Central memory CD8-positive, alpha-beta T cell (primary cell): ENCODE results near the gene DSCAML1.

Experiments
- ATAC-seq: fragments of 150-1000 bp; cut with Tn5 transposase; replicated peaks from 2 replicates; pipeline ENCODE4 v1.10.0; 2022; ENCODE audit warnings: mild to moderate bottlenecking, moderate FRiP score, moderate number of reproducible peaks; ENCODE audit not compliant: poor library complexity, severe bottlenecking; ENCODE audit errors: extremely low read depth
- DNase-seq, 2 donors: peaks; one replicate each; pipeline ENCODE4 v3.0.0; 2021; ENCODE audit warnings: low spot score in 2 of 2
- H3K27ac Mint-ChIP-seq: one replicate; pipeline ENCODE4 v1.8.0; 2022; ENCODE audit warnings: low read depth, mild to moderate bottlenecking, moderate library complexity, mixed read lengths
- H3K27me3 Mint-ChIP-seq: one replicate; pipeline ENCODE4 v1.8.0; 2022; ENCODE audit warnings: mixed read lengths
- H3K36me3 Mint-ChIP-seq: one replicate; pipeline ENCODE4 v1.8.0; 2022; ENCODE audit warnings: mild to moderate bottlenecking, moderate library complexity, mixed read lengths; ENCODE audit not compliant: insufficient read depth
- H3K4me1 Mint-ChIP-seq: one replicate; pipeline ENCODE4 v1.8.0; 2022; ENCODE audit warnings: mixed read lengths
- H3K4me3 Mint-ChIP-seq: one replicate; pipeline ENCODE4 v1.8.0; 2022; ENCODE audit warnings: mild to moderate bottlenecking, moderate library complexity, mixed read lengths
- H3K9me3 Mint-ChIP-seq: one replicate; pipeline ENCODE4 v1.8.0; 2022; ENCODE audit warnings: mixed read lengths

Gene DSCAML1

GRCh38 chr11:117394221-117394925, 402.6 kb downstream of the DSCAML1 start:
- H3K9me3 Mint-ChIP-seq = no peaks in the 10 kb centered on the region
- peaks cover 17% of the 10 kb centered on the region for H3K36me3 Mint-ChIP-seq
- ATAC-seq = no peak
- H3K27me3 Mint-ChIP-seq = no peaks in the 10 kb centered on the region
- H3K27ac Mint-ChIP-seq = no peak overlapping the region
- no peak overlapping the region for H3K4me3 Mint-ChIP-seq
- no peak for DNase-seq
- H3K4me1 Mint-ChIP-seq = no peaks in the 10 kb centered on the region

GRCh38 chr11:117392979-117393378, 404.0 kb downstream of the DSCAML1 start:
- no peaks in the 10 kb centered on the region for H3K27me3 Mint-ChIP-seq
- no peak for DNase-seq
- H3K9me3 Mint-ChIP-seq = no peaks in the 10 kb centered on the region
- ATAC-seq = no peak
- H3K4me3 Mint-ChIP-seq = no peak overlapping the region
- H3K27ac Mint-ChIP-seq = no peak overlapping the region
- H3K36me3 Mint-ChIP-seq = peaks cover 18% of the 10 kb centered on the region
- H3K4me1 Mint-ChIP-seq = no peaks in the 10 kb centered on the region

GRCh38 chr11:117392001-117392690, 404.9 kb downstream of the DSCAML1 start:
- ATAC-seq (no peak), DNase-seq (no peak)
- no peaks in the 10 kb centered on the region for H3K4me1 Mint-ChIP-seq
- no peak overlapping the region for H3K27ac Mint-ChIP-seq
- no peaks in the 10 kb centered on the region for H3K27me3 Mint-ChIP-seq
- H3K9me3 Mint-ChIP-seq = no peaks in the 10 kb centered on the region
- H3K4me3 Mint-ChIP-seq = no peak overlapping the region
- H3K36me3 Mint-ChIP-seq = peaks cover 16% of the 10 kb centered on the region

GRCh38 chr11:117391181-117391580, 405.8 kb downstream of the DSCAML1 start:
- H3K36me3 Mint-ChIP-seq = peaks cover 14% of the 10 kb centered on the region
- DNase-seq (no peak), ATAC-seq (no peak)
- H3K27me3 Mint-ChIP-seq = no peaks in the 10 kb centered on the region
- H3K4me1 Mint-ChIP-seq = no peaks in the 10 kb centered on the region
- no peak overlapping the region for H3K4me3 Mint-ChIP-seq
- no peaks in the 10 kb centered on the region for H3K9me3 Mint-ChIP-seq
- peak overlapping the region; percentile 64 for H3K27ac Mint-ChIP-seq

GRCh38 chr11:117390743-117391142, 406.3 kb downstream of the DSCAML1 start:
- Mint-ChIP-seq H3K27me3 (no peaks in the 10 kb centered on the region), H3K4me3 (no peak overlapping the region), H3K4me1 (no peaks in the 10 kb centered on the region), H3K27ac (peak overlapping the region; percentile 64), H3K36me3 (peaks cover 14% of the 10 kb centered on the region), H3K9me3 (no peaks in the 10 kb centered on the region)
- DNase-seq = no peak
- no peak for ATAC-seq

GRCh38 chr11:117387992-117388755, 408.8 kb downstream of the DSCAML1 start:
- Mint-ChIP-seq H3K4me3 (no peak overlapping the region), H3K27ac (no peak overlapping the region), H3K36me3 (peaks cover 12% of the 10 kb centered on the region), H3K9me3 (no peaks in the 10 kb centered on the region), H3K4me1 (no peaks in the 10 kb centered on the region), H3K27me3 (no peaks in the 10 kb centered on the region)
- DNase-seq (no peak), ATAC-seq (no peak)

GRCh38 chr11:117385906-117386305, 411.1 kb downstream of the DSCAML1 start:
- ATAC-seq (no peak), DNase-seq (no peak)
- no peak overlapping the region for H3K27ac Mint-ChIP-seq
- no peaks in the 10 kb centered on the region for H3K27me3 Mint-ChIP-seq
- H3K9me3 Mint-ChIP-seq = no peaks in the 10 kb centered on the region
- H3K4me1 Mint-ChIP-seq = no peaks in the 10 kb centered on the region
- no peak overlapping the region for H3K4me3 Mint-ChIP-seq
- peaks cover 15% of the 10 kb centered on the region for H3K36me3 Mint-ChIP-seq

- Mint-ChIP-seq H3K4me3 (no peak overlapping the region), H3K4me1 (no peaks in the 10 kb centered on the region), H3K36me3 (peaks cover 11% of the 10 kb centered on the region), H3K27me3 (no peaks in the 10 kb centered on the region), H3K27ac (no peak overlapping the region), H3K9me3 (no peaks in the 10 kb centered on the region)
- ATAC-seq (no peak), DNase-seq (no peak)
These were observed 411.5 kb downstream of the DSCAML1 start for GRCh38 chr11:117385471-117385870.

GRCh38 chr11:117384045-117384444, 413.0 kb downstream of the DSCAML1 start:
- H3K4me1 Mint-ChIP-seq = no peaks in the 10 kb centered on the region
- H3K4me3 Mint-ChIP-seq = no peak overlapping the region
- no peaks in the 10 kb centered on the region for H3K9me3 Mint-ChIP-seq
- no peaks in the 10 kb centered on the region for H3K27me3 Mint-ChIP-seq
- no peak overlapping the region for H3K27ac Mint-ChIP-seq
- DNase-seq = no peak
- no peak for ATAC-seq
- peaks cover 14% of the 10 kb centered on the region for H3K36me3 Mint-ChIP-seq

- Mint-ChIP-seq H3K4me1 (no peaks in the 10 kb centered on the region), H3K4me3 (no peak overlapping the region), H3K27me3 (no peaks in the 10 kb centered on the region), H3K36me3 (peaks cover 14% of the 10 kb centered on the region), H3K9me3 (no peaks in the 10 kb centered on the region), H3K27ac (no peak overlapping the region)
- DNase-seq (no peak), ATAC-seq (no peak)
These were observed 414.3 kb downstream of the DSCAML1 start for GRCh38 chr11:117382746-117383145.

GRCh38 chr11:117381481-117382387, 415.3 kb downstream of the DSCAML1 start:
- DNase-seq (no peak), ATAC-seq (no peak)
- no peaks in the 10 kb centered on the region for H3K27me3 Mint-ChIP-seq
- H3K9me3 Mint-ChIP-seq = no peaks in the 10 kb centered on the region
- peaks cover 16% of the 10 kb centered on the region for H3K36me3 Mint-ChIP-seq
- no peak overlapping the region for H3K4me3 Mint-ChIP-seq
- H3K4me1 Mint-ChIP-seq = no peaks in the 10 kb centered on the region
- no peak overlapping the region for H3K27ac Mint-ChIP-seq

- no peak overlapping the region for H3K4me3 Mint-ChIP-seq
- H3K27ac Mint-ChIP-seq = no peak overlapping the region
- H3K27me3 Mint-ChIP-seq = no peaks in the 10 kb centered on the region
- no peaks in the 10 kb centered on the region for H3K9me3 Mint-ChIP-seq
- H3K36me3 Mint-ChIP-seq = peaks cover 18% of the 10 kb centered on the region
- no peaks in the 10 kb centered on the region for H3K4me1 Mint-ChIP-seq
- no peak for DNase-seq
- no peak for ATAC-seq
These were observed 416.3 kb downstream of the DSCAML1 start for GRCh38 chr11:117380676-117381075.
